Transverse colon (tissue), 4 donors: ENCODE data around the gene TEDC1. TPM values are rescaled to one million over a fixed set of nuclear protein-coding genes. Genes with fewer than 3 reads are reported as not detected.
A peak's percentile ranks its signal among the peaks of the same experiment; 100 is the strongest.

Experiments
- DNase-seq: peaks from one replicate; pipeline ENCODE4 v3.0.0-alpha.2; 2019
- H3K27ac ChIP-seq, 4 donors: fragments of 200-600 bp; sonication (generic); 2 replicates each; pipeline ENCODE4 v1.5.1; 2016 to 2018; ENCODE audit warnings: inconsistent platforms in 4 of 4
- H3K27me3 ChIP-seq: fragments of 200-600 bp; sonication (generic); 2 replicates; pipeline ENCODE4 v1.5.1; 2017; ENCODE audit warnings: inconsistent platforms
- H3K36me3 ChIP-seq, 4 donors: fragments of 200-600 bp; sonication (generic); 2 replicates each; pipeline ENCODE4 v1.5.1; 2017 to 2019; ENCODE audit warnings: inconsistent platforms in 4 of 4
- H3K4me1 ChIP-seq, 4 donors: fragments of 200-600 bp; sonication (generic); 2 replicates each; pipeline ENCODE4 v1.5.1; 2017 to 2020; ENCODE audit warnings: inconsistent platforms in 4 of 4
- H3K4me3 ChIP-seq, 4 donors: fragments of 200-600 bp; sonication (generic); 1 replicate in 1 of 4; 2 replicates in 3 of 4; pipeline versions ENCODE4 v1.5.1 to v1.6.1; 2017 to 2019; ENCODE audit warnings: inconsistent platforms in 4 of 4
- H3K9me3 ChIP-seq, 2 donors: fragments of 200-600 bp; sonication (generic); 2 replicates each; pipeline ENCODE4 v1.5.1; 2017 to 2019; ENCODE audit warnings: inconsistent platforms in 2 of 2
- EP300 ChIP-seq: sonication (generic); formaldehyde crosslinking; IDR thresholded peaks from one replicate; pipeline ENCODE4 v1.6.1; 2017; ENCODE audit warnings: antibody characterized with exemption, low read depth
- POLR2A ChIP-seq: fragments of 450-650 bp; IDR thresholded peaks from one replicate; pipeline ENCODE4 v1.6.1; 2016; ENCODE audit warnings: antibody characterized with exemption, mild to moderate bottlenecking, moderate library complexity
- POLR2AphosphoS5 ChIP-seq, 3 donors: sonication (generic); formaldehyde crosslinking; IDR thresholded peaks; one replicate each; pipeline ENCODE4 v1.6.1; 2016; ENCODE audit warnings: antibody characterized with exemption in 3 of 3
- WGBS, 2 donors: methylation state at CpG; one replicate each; pipeline ENCODE4 v1.1.5; 2018; ENCODE audit warnings: low coverage in 1 of 2; 5-methylcytosine and 5-hydroxymethylcytosine counted together
- in situ Hi-C, 4 donors: fragments of 200-750 bp; cut with MboI; loops; one replicate each; pipeline versions ENCODE4 v1.15.0 to v1.15.1; 2017; ENCODE audit warnings: low sequenced_read_pairs in 3 of 4, low pct_ligation_motif_present in 1 of 4, low pct_unique_long_range_greater_than_20kb in 1 of 4
- intact Hi-C: fragments of 100-400 bp; cut with DNase I; formaldehyde crosslinking; loops from one replicate; pipeline ENCODE4 v1.15.1; 2023; ENCODE audit warnings: low total_unique reads
- total RNA-seq, 4 donors: library from RNA; depleted of rRNA; stranded (reverse); fragments of >200 nt; gene quantifications; one replicate each; pipeline ENCODE4 v1.1.0, GENCODE V29; 2016
- TF ChIP-seq, protein P1 (sequence below), 5 experiments: fragments of 200-600 bp in 3 of 5; fragments of 450-650 bp in 2 of 5; sonication (generic) in 3 of 5; IDR thresholded peaks; 1 replicate in 2 of 5; 2 replicates in 3 of 5; pipeline ENCODE4 v1.5.1; 2016 to 2017; ENCODE audit warnings: antibody characterized with exemption in 5 of 5, inconsistent platforms in 3 of 5, mild to moderate bottlenecking in 2 of 5, moderate library complexity in 1 of 5

The TEDC1 gene
- total RNA-seq, 4 donors from 2014 or later: 10.8 to 52.9 (median 29.5) TPM

DNA sequence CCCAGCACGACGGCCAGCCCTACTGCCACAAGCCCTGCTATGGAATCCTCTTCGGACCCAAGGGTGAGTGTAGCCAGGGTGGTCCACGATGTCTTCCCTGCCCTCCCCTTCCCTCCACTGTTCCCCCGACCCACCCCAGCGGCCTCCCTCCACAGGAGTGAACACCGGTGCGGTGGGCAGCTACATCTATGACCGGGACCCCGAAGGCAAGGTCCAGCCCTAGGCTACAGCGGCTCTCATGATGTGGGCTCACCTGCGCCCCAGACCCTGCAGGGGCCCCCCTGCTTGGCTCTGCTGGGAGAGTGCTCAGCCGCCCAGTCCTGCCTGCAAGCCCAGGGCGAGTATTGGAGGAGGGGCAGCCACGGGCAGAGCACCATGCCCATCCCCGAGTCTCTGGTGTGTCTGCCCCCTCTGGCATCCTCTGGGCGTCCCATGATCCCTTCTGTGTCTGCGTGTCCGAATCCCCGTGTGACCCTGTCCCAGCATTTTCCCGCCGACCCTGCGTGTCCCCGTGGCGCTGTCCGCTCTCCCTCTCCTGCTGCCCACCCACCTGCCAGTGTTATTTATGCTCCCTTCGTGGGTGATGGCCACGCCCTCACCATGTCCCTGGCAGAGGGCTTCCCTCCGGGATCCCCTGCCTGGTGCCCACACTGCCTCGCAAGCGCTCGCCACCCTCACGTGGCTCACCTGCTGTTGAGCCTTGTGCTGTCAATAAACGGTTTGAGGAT, 11.5 kb upstream of the TEDC1 start:
- Histone ChIP-seq H3K27ac (peak overlapping the region in 3 of 4 donors; percentile 98 to 99 (median 99)), H3K27me3 (peaks cover 57% of the 10 kb centered on the region), H3K36me3 (no peaks in the 10 kb centered on the region), H3K9me3 (no peaks in the 10 kb centered on the region), H3K4me3 (no peak overlapping the region), H3K4me1 (peaks cover 40 to 83% (median 63%) of the 10 kb centered on the region in 4 donors)
- no peak for DNase-seq
- WGBS, 2 donors: 41% methylated on average over 32 of the region's 34 CpGs; no CpG with 5 or more reads in 1 of the 2 donors
- TF ChIP-seq POLR2AphosphoS5 (IDR thresholded peaks at IDR 0.05) (no peak), EP300 (no peak)
- TF ChIP-seq, protein P1, sequence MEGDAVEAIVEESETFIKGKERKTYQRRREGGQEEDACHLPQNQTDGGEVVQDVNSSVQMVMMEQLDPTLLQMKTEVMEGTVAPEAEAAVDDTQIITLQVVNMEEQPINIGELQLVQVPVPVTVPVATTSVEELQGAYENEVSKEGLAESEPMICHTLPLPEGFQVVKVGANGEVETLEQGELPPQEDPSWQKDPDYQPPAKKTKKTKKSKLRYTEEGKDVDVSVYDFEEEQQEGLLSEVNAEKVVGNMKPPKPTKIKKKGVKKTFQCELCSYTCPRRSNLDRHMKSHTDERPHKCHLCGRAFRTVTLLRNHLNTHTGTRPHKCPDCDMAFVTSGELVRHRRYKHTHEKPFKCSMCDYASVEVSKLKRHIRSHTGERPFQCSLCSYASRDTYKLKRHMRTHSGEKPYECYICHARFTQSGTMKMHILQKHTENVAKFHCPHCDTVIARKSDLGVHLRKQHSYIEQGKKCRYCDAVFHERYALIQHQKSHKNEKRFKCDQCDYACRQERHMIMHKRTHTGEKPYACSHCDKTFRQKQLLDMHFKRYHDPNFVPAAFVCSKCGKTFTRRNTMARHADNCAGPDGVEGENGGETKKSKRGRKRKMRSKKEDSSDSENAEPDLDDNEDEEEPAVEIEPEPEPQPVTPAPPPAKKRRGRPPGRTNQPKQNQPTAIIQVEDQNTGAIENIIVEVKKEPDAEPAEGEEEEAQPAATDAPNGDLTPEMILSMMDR (IDR thresholded peaks at IDR 0.05): no peak
- in situ Hi-C loops: no loop called here
- intact Hi-C loops: loop anchor here (2.0 to 5.0 kb wide), 2 partner anchors 48 to 109 kb away; partner anchors contain the start of gene TMEM121

GRCh38 chr14:105480199-105480746, 10.8 kb upstream of the TEDC1 start:
- Histone ChIP-seq H3K4me3 (no peak overlapping the region), H3K27ac (peak overlapping the region; percentile 91 to 99 (median 98)), H3K36me3 (no peaks in the 10 kb centered on the region), H3K27me3 (peaks cover 50% of the 10 kb centered on the region), H3K9me3 (no peaks in the 10 kb centered on the region), H3K4me1 (peaks cover 34 to 80% (median 60%) of the 10 kb centered on the region in 4 donors)
- WGBS, 2 donors: 43 to 48% methylated on average over 5 to 15 of the region's 15 CpGs
- no peak for DNase-seq
- in situ Hi-C loops: no loop called here
- intact Hi-C loops: loop anchor here (2.0 to 5.0 kb wide), 2 partner anchors 47 to 109 kb away; partner anchors contain the start of gene TMEM121
- TF ChIP-seq, protein P1 (IDR thresholded peaks at IDR 0.05): no peak
- no peak for TF ChIP-seq POLR2A
- no peak for TF ChIP-seq EP300
- TF ChIP-seq POLR2AphosphoS5 (IDR thresholded peaks at IDR 0.05): no peak

GRCh38 chr14:105480807-105481801, 9.9 kb upstream of the TEDC1 start:
- in situ Hi-C loops: no loop called here
- peak overlapping the region; percentile 10 to 44 (median 23) for H3K4me3 ChIP-seq
- H3K27me3 ChIP-seq: peaks cover 44% of the 10 kb centered on the region

More at GRCh38 chr14:105480807-105481801, 9.9 kb upstream of the TEDC1 start:
- Histone ChIP-seq H3K36me3 (no peaks in the 10 kb centered on the region), H3K4me1 (peaks cover 37 to 78% (median 59%) of the 10 kb centered on the region in 4 donors), H3K9me3 (no peaks in the 10 kb centered on the region), H3K27ac (peak overlapping the region; percentile 91 to 99 (median 98))
- WGBS, 2 donors: 1% methylated on average over 16 of the region's 35 CpGs; no CpG with 5 or more reads in 1 of the 2 donors
- peak; percentile 92 for DNase-seq
- intact Hi-C loops: loop anchor here (2.0 to 5.0 kb wide), 2 partner anchors 46 to 110 kb away; partner anchors contain the start of gene TMEM121
- TF ChIP-seq EP300 (no peak), POLR2A (peak; percentile 42), POLR2AphosphoS5 (IDR thresholded peaks at IDR 0.05) (peak in 2 of 3 donors; percentile 76 to 78)
- TF ChIP-seq, protein P1 (IDR thresholded peaks at IDR 0.05): peak; percentile 99 to 100 (median 99)
